Measurements from ENCODE around the gene SOWAHA.

Gene SOWAHA

DNA sequence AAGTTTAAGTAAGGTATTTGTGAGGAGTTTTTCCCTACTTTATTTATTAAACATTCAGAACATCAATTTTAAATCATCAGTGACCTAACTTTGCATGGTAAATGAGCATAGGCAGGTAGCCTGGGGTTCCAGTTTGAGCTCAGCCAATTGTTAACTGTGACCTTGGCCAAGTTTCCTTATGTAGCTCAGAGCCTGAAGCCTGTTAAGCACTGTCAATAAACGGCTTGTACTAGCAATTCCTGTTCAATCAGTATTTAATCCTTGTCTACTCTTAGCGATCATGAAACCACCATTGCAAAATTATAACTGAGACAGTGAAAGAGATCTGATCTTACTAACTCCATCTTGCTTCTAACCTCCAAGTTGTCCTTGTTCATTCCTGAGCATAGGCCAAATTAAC is 4.7 kb upstream of the SOWAHA start:
- no peak for DNase-seq (ENCODE audit: low spot score)

DNA sequence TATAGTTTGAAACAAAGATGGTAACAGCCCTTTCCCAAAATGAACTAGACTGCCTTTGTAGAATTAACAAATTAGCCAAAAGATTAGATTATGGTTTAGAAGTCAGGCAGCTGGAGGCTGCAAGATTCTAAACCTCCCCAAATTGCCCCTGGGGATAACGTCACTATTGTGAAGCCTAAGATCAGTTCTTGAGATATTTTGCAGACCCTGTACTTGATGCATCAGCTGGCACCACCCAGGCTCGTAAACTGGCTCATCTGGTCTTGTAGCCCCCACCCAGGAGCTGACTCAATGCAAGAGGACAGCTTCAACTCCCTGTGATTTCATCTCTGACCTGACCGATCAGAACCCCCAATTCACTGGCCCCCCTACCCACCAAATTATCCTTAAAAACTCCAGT is 4.2 kb upstream of the SOWAHA start:
- no peak for DNase-seq (ENCODE audit: low spot score)

DNA sequence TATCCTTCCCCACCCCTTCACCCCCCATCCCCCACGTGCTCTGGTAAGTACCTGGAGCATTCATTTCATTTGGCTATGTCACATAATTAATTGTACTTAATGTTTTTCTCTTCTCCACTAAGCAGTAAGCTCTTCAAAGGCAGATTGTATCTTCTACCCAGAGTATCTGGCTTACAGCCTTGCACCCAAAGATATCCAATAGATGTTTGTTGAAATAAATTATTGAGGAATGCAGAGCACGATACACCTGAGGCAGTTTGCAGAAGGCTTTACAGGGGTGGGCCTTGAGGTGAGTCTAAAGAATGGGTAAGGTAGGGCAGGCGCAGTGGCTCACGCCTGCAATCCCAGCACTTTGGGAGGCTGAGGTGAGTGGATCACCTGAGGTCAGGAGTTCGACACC is 2.5 kb upstream of the SOWAHA start:
- DNase-seq (ENCODE audit: low spot score): no peak

DNA sequence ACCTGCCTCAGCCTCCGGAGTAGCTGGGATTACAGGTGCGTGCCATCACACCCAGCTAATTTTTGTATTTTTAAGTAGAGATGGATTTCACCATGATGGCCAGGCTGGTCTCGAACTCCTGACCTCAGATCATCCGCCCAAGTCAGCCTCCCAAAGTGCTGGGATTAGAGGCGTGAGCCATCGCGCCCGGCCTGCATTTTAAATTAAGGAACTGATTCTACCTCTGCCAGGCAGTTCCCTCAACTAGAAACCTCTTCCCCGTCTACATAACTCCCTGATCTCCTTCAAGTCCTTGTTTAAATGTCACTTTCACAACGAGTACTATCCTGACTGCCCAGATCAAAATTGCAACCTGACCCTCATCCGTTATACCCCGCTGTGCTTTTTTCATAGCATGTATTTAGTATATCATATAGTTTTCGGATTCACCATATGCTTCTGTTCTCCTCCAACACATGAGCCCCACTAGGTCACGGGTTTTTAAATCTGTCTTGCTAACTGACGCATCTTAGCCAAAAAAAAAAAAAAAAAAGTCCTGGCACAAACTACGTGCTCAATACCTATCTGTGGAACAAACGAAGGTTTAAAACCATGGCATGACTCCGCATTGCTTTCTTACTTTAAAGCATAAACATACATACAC is 858 bp upstream of the SOWAHA start:
- DNase-seq (ENCODE audit: low spot score): no peak

DNA sequence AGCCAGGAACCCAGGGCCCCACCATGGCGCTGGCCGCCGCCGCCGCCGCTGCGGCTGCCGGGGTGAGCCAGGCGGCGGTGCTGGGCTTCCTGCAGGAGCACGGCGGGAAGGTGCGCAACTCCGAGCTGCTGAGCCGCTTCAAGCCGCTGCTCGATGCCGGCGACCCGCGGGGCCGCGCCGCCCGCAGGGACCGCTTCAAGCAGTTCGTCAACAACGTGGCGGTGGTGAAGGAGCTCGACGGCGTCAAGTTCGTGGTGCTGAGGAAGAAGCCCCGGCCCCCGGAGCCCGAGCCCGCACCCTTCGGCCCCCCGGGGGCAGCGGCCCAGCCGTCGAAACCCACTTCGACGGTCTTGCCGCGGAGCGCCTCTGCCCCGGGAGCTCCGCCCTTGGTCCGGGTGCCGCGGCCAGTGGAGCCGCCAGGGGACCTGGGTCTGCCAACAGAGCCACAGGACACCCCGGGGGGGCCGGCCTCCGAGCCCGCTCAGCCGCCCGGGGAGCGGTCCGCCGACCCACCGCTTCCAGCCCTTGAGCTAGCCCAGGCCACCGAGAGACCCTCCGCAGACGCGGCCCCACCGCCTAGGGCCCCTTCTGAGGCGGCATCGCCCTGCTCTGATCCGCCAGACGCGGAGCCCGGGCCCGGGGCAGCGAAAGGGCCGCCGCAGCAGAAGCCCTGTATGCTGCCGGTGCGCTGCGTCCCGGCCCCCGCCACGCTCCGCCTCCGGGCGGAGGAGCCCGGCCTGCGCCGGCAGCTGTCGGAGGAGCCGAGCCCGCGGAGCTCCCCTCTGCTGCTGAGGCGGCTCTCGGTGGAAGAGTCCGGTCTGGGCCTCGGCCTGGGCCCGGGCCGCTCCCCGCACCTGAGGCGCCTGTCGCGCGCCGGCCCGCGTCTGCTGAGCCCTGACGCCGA is 749 bp downstream of the SOWAHA start:
- no peak for DNase-seq (ENCODE audit: low spot score)

DNA sequence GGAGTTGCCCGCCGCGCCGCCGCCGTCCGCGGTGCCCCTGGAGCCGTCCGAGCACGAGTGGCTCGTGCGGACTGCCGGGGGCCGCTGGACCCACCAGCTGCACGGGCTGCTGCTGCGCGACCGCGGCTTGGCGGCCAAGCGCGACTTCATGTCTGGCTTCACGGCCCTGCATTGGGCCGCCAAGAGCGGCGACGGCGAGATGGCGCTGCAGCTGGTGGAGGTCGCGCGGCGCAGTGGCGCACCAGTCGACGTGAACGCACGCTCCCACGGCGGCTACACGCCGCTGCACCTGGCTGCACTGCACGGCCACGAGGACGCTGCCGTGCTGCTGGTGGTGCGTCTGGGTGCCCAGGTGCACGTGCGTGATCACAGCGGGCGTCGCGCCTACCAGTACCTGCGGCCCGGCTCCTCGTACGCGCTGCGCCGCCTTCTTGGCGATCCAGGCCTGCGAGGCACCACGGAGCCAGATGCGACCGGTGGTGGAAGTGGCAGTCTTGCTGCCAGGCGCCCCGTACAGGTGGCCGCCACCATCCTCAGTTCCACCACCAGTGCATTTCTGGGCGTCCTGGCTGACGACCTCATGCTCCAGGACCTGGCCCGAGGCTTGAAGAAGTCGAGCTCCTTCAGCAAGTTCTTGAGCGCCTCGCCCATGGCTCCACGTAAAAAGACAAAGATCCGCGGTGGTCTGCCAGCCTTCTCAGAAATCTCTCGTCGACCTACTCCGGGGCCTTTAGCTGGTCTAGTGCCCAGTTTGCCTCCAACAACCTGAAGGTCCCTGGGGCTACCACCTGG is 1.6 kb downstream of the SOWAHA start:
- DNase-seq (ENCODE audit: low spot score): no peak

DNA sequence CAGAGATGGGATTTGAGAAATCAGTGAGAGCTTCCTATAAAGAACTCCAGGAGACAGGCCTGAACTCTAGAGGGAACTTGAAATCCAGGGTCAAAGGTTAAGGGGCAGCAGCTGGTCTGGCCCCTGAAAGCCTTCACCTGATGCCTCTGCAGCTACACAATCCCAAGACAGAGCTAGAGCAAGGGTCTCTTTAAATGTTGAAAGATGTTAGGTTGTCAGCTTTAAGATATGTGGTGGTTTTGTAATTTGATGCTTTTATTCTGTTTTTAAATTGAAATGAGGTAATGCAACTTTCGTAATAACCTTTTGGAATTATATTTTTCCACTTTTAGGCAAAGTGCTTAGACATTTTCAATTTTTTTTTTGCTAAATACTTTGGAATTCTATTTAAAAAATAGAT is 2.4 kb downstream of the SOWAHA start:
- no peak for DNase-seq (ENCODE audit: low spot score)

DNA sequence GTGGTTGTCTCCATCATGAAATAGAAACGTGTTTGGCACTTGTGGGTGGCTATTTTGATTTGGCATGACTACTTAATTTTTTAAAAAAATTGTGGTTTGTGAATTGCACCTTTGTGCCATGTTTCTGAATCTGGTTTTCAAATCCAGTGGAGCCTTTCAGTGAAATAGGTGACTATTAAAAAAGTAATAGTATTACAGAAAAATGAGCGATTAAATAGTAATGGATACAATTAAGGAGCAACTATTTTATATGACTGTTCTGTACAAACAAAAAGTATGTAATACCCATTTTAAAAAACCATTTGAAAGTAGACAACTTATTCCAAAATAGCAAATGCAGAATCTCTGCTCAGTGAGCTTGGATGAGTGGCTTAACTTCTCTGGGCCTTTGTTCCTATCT is 3.0 kb downstream of the SOWAHA start:
- DNase-seq (ENCODE audit: low spot score): no peak

DNA sequence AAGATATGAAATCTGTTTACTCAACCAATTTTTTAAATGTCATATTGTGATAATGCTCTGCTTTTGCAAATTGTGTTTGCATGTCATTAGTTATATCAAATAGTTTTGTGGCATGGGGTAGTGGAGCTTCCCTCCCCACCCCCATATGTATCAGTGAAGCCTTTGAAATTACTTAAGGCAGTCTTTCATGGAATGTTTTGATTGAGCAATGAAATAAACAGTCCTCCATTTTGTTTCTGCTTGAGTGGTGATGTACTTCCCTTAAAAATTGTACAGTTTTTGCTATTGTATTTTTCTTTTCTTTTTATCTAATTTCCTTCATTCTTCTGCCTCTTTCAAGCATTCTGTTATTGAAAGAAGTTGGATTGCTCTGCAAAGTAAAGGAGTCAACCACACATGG is 3.5 kb downstream of the SOWAHA start:
- no peak for DNase-seq (ENCODE audit: low spot score)

DNA sequence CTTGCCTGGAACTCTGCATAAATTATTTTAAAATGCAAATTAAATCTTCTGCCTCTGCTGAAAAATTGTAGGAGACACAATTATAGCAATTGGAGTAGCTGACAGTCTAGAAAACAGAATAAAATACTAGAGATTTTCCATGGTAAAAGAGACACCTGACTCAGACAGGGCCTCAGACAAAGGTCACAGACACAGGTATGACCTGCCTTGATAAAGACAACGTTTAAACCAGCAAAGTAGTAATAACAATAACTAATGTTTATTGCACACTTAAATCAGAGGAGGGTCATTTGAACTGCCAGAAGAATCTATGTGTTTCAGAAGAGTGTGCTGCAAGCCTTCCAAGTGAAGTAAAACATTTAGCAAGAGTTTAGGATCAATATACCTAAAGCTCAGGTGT is 3.9 kb downstream of the SOWAHA start:
- DNase-seq (ENCODE audit: low spot score): no peak

DNA sequence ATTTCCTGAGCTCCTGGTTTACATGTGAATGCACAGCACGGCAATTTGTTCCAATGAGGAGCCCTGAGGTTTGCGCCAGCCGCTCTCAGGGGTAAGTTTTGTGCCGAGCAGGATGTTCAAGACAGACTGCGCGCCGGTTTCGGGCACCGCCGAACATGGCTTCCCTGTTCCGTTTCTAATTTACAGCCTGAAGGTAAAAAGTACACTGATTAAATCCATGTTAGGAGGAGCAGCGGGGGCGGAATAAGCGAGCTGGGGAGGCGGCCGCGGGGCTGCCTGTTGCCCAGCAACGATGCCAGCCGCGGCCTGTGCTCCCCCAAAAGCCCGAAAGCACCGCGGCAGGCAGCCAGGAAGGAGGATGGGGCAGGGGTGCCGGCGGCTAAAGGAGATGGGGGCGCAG is 6.4 kb downstream of the SOWAHA start:
- no peak for DNase-seq (ENCODE audit: low spot score)

DNA sequence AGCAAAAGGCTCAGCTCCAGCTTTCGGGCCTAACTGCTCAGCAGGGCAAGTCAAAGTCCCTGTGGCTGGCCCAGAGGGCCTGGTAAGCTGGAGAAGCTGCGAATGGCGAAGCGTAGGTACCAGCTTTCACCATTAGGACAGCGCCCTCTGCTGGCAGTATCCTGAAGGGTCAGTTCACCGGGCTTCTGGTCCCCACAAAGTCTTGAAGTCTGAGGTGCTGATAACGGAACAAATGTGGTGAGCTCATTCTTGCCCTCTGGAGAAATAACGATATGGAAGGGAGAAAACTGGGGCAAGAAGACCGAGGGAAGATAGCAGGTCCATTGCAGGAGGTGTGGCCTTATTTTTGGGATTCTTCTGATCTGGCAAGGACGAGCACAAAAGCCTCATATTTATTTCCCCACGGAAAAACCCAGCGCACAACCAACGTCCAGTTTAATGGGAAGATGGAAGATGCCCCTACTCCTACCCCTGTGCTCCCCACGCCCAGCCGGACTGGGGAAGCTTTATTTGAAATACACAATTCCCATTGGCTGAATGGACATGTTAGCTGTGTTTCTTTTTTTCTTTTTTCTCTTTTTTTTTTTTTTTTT is 7.2 kb downstream of the SOWAHA start:
- peak; percentile 89 for DNase-seq (ENCODE audit: low spot score)

DNA sequence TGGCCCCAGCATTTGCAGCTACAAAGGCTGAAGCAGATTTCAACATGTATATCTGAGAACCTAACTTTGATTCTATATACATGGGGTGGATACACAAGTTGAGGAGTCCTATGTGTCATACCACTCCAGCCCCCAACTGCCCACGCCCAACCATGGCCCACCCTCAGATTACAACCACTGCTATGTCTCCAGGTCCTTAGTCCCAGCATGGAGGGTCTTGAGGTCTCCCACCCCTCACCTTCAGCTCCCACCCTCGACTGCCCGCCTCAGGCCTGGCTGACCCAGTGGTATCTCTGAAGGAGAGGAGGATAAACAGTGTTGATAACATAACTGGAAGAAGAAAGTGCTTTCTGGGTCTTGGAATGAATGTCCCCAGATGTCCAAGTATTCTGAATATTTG is 8.2 kb downstream of the SOWAHA start:
- DNase-seq (ENCODE audit: low spot score): no peak

DNA sequence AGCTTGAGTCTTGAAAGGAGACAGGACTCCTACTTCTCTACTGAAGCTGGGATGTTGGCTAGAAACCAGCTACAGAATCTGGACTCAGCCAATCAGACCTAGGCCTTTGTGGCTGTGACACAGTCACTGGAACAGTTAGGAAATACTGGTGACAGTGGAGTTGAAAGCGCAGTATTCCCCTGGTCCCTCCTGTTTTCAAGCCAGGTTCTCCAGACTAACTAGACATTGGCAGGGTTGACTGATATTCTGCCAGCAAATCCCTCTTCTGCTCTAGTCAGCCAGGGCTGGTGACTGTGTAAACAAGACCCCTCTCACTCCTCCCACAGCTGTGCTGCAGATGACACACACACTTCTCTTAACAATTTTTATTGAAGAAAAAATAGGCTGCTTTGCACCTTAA is 8.7 kb downstream of the SOWAHA start:
- DNase-seq (ENCODE audit: low spot score): no peak

DNA sequence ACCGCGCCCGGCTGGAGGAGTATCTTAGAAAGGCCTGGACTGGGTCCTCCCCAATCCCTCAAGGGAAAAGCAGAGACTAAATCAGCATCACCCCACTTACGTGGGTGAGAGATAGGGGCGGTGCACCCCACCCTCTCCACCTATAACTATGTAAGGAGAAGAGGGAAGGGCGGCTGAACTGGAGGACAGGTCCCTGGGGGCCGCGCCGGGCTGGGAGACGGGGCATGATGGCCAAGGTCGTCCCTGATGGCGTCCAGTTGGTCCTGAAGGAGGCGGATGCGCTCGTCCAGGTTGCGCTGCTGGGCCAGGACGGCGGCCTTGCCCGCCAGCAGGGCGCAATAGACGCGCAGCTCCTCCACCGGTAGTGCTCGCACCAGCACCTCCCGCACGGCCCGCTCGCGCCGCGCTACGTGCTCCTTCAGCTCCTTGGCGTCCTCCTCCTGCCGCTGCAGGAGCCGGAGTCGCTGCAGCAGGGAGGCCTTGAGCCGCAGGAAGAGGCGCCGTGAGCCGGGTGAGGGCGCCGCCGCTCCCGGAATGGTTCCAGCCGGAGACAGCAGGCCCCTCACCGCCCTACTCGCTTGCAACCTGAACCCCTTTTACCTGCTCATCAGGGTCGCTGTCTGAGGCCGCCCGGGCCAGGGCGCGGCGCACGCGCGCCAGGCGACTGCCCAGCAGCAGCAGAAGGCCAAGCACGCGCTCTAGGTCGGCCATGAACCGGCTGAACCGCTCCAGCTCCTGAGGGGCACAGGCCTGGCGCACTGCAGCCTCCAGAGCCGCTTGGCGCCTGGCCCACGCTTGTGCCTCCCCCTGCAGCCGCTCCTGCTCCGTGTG is 9.8 kb downstream of the SOWAHA start:
- no peak for DNase-seq (ENCODE audit: low spot score)

DNA sequence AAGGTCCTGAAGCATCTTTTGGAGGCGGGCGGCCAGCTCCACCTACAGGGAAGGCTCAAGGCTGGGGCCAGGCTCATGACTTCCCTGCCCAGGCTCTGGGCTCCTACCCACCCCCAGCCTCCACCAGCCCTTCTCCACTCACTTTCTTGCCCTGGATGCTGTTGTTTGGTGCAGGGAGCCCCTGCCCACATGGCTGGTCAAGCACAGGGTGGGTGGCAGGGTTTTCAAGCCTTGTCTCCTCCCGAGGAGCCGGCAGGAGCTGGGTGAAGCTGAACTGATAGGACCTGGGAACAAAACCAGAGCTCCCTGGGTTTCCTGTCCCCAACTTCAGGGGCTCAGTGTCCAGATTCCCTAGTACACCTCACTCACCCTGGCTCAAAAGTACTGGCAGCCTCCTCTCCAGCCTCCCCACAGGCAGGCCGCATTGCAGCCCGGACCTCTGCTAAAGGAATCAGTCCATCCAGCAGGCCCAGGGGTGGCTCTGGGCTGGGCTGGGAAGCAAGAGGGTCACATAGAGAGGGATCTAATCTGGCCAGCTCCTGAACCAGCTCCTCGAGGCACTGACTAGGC is 10.5 kb downstream of the SOWAHA start:
- no peak for DNase-seq (ENCODE audit: low spot score)

DNA sequence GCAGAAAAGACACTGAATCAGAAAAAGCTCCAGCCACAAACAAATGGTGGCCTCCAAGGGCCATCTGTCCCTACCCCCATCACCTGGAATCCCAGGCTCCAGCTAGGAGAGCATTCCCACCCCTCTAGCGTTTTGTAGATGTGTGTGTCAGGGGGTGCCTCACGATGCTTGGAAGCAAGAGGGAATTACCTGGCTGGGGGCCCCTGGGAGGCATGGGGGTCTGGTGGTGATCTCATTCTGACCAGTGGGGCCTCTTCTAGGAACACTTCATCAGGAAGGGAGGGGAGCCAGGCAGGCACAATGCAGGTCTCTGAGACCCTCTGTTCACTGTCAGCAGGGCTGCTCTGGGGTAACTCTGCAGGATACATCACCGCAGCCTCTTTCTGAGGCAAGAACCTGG is 11.3 kb downstream of the SOWAHA start:
- no peak for DNase-seq (ENCODE audit: low spot score)

DNA sequence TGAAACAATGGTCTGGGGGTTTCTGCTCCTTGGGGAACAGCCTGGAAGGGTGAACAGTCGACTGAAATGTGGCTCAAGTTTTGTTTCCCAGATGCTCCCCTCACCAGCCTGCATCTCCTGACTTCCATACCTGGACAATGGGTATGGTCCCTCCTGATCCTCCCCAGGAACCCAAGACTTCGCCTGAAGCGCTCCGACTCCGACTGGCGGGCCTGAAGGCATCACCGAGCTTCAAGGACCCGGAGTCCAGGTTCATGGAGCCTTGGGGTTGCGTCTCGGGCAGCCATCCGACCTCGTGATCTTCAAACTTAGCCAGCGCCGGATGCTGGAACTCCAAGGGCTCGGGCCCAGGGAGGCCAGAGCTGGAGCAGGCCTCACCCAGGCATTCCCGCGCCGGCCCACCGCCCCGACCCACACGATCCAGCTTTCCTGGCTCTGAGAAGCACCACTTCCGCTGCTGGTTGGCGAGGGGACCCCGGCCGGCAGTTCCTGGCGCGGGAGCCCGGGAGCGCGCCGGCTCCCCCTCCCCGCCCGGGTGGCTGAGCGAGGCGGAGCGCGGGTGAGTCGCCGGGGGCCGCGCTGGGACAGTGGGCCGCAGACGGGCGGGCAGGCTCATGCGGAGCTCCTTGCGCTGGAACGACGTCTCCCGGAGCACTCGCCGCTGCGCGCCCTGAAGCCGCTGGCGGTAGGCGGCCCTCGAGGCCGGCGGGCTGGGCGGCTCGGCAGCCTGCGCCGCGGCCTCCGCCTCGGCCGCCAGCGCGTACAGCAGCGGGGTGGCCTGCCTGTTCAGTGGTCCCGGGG is 12.1 kb downstream of the SOWAHA start:
- DNase-seq (ENCODE audit: low spot score): no peak

DNA sequence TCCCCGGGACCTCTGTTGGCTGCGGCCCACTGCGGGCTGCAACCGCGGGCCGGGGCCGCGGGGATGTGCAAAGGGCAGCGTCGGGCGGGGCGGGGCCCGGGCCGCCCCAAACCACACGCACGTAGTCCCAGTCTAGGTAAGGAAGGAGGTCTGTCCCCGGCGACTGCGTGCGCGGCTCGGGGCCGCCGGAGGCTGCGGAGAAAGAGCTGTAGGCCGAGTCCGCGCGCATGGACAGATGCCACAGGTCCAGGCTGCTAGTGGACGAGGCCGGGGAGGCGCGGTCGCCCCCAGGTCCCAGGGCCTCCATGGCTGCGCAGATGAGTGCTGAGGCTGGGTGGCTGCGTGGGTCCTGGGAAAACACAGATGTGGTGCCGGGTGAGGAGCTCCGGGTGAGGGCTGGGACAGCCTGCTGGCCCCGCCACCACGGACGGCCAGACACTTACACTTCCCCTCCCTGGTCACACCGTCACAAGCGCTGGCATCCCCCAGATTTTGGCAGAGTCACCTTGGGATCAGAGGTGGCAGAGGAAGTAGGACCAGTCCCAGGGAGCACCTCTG is 12.8 kb downstream of the SOWAHA start:
- no peak for DNase-seq (ENCODE audit: low spot score)

DNA sequence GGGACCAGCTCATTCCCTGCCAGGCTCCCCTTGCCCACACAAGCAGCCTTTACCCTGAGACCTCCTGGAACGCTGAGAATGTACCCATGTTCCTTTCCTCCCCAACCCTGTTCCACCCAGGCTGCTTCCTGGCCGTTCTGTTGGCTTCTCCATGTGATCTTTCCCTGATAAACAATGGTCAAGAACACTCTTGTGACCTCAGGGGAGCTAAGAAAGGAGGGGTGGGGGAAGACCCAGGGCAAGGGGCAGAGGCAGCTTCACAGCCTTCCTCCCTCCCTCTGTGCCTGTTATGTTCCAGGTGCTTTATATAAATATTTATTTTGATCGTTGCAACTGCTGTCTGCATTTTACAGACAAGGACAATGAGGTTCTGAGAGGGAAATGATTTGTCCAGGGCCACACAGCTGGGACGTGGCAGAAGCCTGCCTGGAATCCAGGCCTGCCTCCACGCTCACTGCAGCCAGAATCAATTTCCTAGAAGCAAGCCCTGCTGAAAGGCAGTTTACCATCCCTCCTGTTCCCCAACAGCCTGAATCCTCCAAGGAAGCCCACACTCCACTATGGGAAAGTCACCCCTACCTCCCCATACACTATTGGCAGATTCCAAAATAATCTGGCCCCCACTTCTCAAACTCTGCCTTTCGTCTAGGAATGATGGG is 13.5 kb downstream of the SOWAHA start:
- DNase-seq (ENCODE audit: low spot score): no peak

All from hematopoietic multipotent progenitor cell treated with erythropoietin and hydrocortisone succinate and interleukin-3 and kit ligand, for 17 days (in vitro differentiated cells).